Left hindlimb (tissue), 1 donor: ENCODE measurements around the gene FBXO47.
"Not testable (repeated sequence)": the region's sequence is repeated elsewhere in the genome, so short reads cannot be mapped to it uniquely, and the experiment has no call there.

Experiments
- DNase-seq: peaks from one replicate; pipeline ENCODE4 v3.0.0-alpha.2; 2018

The FBXO47 gene

DNA sequence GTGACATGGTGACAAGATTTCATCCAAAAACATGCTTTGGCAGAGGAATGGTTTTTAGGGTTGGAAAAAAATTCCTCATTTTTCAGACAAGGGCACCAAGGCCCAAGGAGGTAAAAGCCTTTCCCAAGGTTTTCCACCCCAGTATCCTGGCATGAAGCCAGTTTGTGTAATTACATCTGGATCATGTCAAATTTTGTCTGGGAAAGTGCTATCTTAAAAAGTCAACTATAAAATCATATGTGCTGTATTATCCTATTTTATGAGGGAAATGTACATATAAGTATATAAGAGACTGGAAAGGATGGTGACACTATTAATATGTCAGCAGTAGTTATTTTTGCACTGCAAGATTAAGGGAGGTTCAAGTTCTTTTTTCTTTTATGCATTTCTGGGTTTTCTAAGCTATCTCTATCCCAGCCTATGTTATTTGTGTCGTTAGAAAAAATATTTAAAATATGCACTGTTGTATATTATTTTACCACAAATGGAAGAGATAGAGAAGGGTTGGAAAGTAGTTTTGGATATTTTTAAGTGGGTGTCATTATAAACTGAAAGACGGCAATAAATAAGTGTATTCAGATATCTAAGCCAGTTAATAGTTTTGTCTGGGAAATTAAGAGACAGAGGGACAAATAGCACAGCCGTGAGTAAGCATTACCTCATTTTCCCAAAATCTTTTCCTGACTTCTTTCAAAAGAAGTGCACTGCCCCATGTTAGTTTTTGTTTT, 13.5 kb upstream of the FBXO47 start:
- no peak for DNase-seq

- no peak for DNase-seq
Observed at GRCh38 chr17:38978180-38978579, 11.0 kb upstream of the FBXO47 start.

DNA sequence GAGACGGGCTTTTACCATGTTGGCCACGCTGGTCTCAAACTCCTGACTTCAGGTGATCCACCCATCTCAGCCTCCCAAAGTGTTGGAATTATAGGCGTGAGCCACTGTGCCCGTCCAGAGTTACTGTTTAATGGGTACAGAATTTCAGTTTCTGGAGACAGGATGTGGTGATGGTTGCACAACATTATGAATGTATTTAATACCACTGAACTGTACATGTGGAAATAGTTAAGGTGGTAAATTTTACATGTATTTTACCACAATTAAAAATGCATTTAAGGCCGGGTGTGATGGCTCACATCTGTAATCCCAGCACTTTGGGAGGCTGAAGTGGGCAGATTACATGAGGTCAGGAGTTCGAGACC, 9.0 kb upstream of the FBXO47 start:
- DNase-seq: not testable (repeated sequence)

DNA sequence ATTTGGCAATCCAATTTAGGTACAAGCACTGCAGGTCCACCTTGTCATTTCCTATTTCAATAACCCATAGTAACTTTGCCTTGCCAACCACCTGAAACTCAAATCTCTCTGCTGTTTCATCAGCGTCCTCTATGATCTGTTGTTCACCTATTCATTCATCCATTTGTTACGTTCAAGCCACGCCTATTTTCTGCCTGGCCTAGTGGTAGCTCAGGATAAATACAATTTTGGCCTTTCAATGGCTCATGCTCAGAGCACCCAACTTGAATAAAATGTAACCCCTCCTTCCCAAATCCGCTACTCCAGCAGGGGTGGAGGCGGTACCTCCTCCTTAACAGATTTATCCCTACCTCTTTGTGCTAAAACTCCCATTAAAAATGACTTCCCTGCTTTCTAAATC, 3.6 kb upstream of the FBXO47 start:
- DNase-seq: no peak

DNA sequence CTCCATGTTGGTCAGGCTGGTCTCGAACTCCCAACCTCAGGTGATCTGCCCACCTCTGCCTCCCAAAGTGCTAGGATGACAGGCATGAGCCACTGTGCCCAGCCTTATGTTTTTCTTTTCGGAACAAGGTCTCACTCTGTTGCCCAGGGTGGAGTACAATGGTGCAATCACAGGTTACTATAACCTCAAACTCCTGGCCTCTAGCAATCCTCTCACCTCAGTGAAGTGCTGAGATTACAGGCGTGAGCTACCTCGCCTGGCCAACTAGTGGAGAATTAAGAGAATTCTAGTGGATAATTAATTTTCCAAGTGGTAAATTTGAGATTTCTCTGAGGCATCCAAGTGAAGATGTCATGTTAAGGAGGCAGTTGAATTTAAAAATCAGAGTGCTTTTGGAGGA, 2.9 kb upstream of the FBXO47 start:
- no peak for DNase-seq

DNA sequence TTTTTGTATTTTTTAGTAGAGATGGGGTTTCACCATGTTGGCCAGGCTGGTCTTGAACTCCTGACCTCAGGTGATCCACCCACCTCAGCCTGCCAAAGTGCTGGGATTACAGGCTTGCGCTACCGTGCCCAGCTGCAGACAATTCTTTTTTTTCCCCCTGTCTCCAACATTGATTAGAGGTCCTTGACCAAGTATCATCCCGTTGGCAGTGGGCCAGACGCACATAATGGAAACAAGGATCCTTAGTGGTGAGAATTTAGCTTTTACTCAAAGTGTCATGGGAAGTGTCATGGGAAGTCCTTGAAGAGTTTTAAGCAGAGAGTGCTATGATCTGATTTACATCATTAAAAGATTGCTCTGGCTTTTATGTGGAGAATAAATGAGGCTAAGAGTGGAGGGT, 2.1 kb upstream of the FBXO47 start:
- no peak for DNase-seq

DNA sequence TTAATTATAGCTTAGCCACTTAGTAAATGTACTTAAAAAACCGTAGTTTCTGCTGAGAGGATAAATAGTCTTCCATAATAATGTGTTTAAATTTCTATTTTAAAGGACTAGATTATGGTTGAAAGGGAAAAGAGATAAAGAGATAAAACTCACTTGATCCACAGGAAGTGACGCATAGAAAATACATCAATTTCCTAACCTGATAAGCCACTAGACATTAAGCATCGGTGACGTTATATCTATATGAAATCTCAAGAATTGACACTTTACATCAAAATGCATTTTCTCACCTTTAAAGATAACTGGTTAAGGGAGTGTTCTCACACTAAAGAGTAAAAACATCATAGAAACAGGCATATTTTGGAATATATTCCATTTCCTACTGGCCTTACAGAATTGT, 5.8 kb downstream of the FBXO47 start:
- DNase-seq: no peak

- no peak for DNase-seq
Observed at GRCh38 chr17:38960402-38960801, 6.8 kb downstream of the FBXO47 start.

GRCh38 chr17:38959508-38959907, 7.7 kb downstream of the FBXO47 start:
- no peak for DNase-seq

- DNase-seq: no peak
Observed at GRCh38 chr17:38958756-38959155, 8.4 kb downstream of the FBXO47 start.

DNA sequence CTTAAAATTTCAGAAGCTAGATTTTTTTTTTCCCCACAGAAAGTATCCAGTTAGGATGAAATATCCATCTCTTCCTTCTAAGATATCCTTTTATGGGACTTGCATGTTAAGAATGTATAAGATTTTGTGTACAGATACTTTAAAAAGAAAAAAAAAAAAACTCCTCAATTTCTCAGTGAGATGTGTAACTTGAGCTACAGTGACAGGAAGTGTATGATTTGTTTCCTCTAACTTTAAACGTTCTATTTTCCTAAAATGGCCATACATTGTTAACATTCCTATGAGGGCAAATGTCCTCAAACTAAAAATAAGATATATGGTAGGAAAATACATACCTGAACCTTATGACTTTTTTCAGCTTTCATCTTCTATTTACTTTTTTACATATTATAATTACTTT, 8.9 kb downstream of the FBXO47 start:
- no peak for DNase-seq

GRCh38 chr17:38953800-38954199, 13.4 kb downstream of the FBXO47 start:
- DNase-seq: not testable (repeated sequence)

GRCh38 chr17:38947189-38947588, 20.0 kb downstream of the FBXO47 start:
- no peak for DNase-seq

GRCh38 chr17:38943607-38944006, 23.6 kb downstream of the FBXO47 start:
- no peak for DNase-seq

DNA sequence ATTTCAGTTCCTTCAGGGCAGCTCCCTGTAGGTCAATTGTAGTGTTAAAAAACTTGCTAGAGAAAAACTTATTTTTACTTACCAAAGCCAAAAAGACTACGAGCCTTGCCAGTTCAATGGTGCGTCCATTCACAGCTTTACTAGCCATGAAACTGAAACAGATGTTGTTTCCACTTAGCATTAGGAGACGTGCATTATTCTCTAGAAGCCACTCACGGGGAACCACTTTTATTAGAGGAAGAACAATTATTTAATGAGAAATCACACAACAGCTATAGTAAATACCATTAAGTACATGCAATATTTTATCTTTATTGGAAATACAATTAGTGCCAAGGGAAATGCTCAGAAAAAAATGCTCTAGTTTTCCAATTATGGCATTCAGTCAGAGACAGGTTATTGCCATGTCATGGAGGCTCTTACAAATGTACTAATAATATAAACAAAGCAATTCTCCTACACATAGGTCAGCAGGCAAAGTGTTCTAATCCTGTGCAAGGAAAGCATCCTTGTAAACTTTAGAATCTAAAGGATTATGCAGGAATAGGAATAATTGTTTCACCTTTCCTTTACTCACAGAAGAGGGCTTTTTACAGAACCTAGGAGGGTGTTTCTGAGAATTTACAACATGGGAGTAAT, 24.4 kb downstream of the FBXO47 start:
- no peak for DNase-seq

- no peak for DNase-seq
Observed at GRCh38 chr17:38940404-38940803, 26.8 kb downstream of the FBXO47 start.

GRCh38 chr17:38939987-38940386, 27.2 kb downstream of the FBXO47 start:
- no peak for DNase-seq

- DNase-seq: not testable (repeated sequence)
Observed at GRCh38 chr17:38933962-38934361, 33.2 kb downstream of the FBXO47 start.

DNA sequence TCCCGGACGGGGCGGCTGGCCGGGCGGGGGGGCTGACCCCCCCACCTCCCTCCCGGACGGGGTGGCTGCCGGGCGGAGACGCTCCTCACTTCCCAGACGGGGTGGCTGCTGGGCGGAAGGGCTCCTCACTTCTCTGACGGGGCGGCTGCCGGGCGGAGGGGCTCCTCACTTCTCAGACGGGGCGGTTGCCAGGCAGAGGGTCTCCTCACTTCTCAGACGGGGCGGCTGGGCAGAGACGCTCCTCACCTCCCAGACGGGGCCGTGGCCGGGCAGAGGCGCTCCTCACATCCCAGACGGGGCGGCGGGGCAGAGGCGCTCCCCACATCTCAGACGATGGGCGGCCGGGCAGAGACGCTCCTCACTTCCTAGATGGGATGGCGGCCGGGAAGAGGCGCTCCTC, 36.4 kb downstream of the FBXO47 start:
- not testable (repeated sequence) for DNase-seq

DNA sequence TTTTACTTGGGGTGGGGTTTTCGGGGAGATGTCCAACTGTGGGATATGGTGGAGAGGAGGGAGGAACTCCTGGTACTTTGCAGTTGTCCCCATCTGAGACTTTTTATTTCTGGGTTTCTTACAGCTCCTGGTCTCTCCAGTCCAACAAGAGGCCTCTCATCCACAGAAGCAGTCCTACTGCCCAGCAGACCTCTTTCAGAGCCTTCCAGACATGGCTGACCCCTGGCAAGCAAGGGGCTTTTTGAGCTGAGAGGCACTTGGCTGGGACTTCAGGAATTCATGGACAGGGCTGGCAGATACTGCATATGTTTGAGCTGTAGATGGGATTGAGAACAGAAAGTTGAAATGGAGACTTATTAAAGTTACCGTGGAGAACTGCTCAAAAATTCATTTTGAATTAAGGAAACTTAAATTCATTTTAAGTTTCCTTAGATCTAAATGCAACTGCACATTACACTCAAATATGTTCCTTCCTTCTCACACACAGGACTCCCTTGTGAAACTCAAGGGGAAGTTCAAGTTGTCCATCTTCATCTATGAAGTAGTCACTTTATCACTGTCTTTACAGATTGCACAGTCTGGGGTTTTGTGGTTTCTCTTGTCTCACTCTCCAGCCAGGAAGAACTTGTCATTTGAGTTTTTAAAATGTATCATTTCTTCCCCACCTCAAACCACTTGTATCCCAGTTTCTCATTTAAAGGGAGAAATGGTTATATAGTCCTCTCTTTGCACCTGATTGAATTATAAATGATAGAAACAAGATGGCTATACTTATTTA, 40.7 kb downstream of the FBXO47 start:
- no peak for DNase-seq

- DNase-seq: no peak
Observed at GRCh38 chr17:38925263-38925995, 41.8 kb downstream of the FBXO47 start, which contains the start of gene LASP1NB. Gene LASP1NB (plus strand): TSS chr17:38925614.

- DNase-seq: peak; percentile 68
Observed at GRCh38 chr17:38922538-38923297, 44.5 kb downstream of the FBXO47 start.
